Left ventricle myocardium inferior (tissue), 1 donor: Measurements from ENCODE around the gene NTN4. TPM values are rescaled to one million over a fixed set of nuclear protein-coding genes. Genes with fewer than 3 reads are reported as not detected.

ENCODE experiments used
- DNase-seq: peaks from one replicate; pipeline ENCODE4 v3.0.0-alpha.2; 2020
- H3K27ac ChIP-seq: fragments of 200-600 bp; replicated peaks from 2 replicates; pipeline ENCODE4 v1.8.0; 2021
- H3K27me3 ChIP-seq: fragments of 200-600 bp; 2 replicates; pipeline ENCODE4 v1.8.0; 2021; ENCODE audit warnings: low read depth
- H3K36me3 ChIP-seq: fragments of 200-600 bp; 2 replicates; pipeline ENCODE4 v1.8.0; 2021
- H3K4me1 ChIP-seq: fragments of 200-600 bp; 2 replicates; pipeline ENCODE4 v1.8.0; 2021
- H3K4me3 ChIP-seq: fragments of 200-600 bp; 2 replicates; pipeline ENCODE4 v1.8.0; 2021; ENCODE audit warnings: mild to moderate bottlenecking, moderate library complexity
- H3K9me3 ChIP-seq: fragments of 200-600 bp; replicated peaks from 2 replicates; pipeline ENCODE4 v1.8.0; 2021
- CTCF ChIP-seq: fragments of 200-600 bp; IDR thresholded peaks from 2 replicates; pipeline ENCODE4 v1.8.0; 2021; ENCODE audit warnings: antibody characterized with exemption, mild to moderate bottlenecking, borderline replicate concordance
- intact Hi-C: fragments of 100-400 bp; cut with micrococcal nuclease; formaldehyde crosslinking; loops from one replicate; pipeline ENCODE4 v1.11.0; 2022
- total RNA-seq: library from RNA; stranded (reverse); fragmentation: NEBNext Ultra II Directional; extraction: Animal tissue kit (Norgen Biotek cat#: 25700); gene quantifications from one replicate; pipeline ENCODE4 v1.2.1, GENCODE V29; 2021
- donor health status: DM: no; HTN: yes; CAD: no; lungs with severe emphysema.

The NTN4 gene
- total RNA-seq, 1 donor from 2014 or later, result 76.8 TPM

- Histone ChIP-seq H3K36me3 (peaks cover 26% of the 10 kb centered on the region), H3K4me3 (no peak overlapping the region), H3K27me3 (no peaks in the 10 kb centered on the region), H3K9me3 (peaks cover 24% of the 10 kb centered on the region), H3K4me1 (peaks cover 29% of the 10 kb centered on the region), H3K27ac (peak overlapping the region; percentile 31)
- no peak for TF ChIP-seq CTCF
- no peak for DNase-seq
- intact Hi-C loops, result no loop called here
Observed at GRCh38 chr12:95774311-95775045, 16.1 kb downstream of the NTN4 start.

GRCh38 chr12:95773320-95773719 lies 17.2 kb downstream of the NTN4 start:
- no peak for TF ChIP-seq CTCF
- intact Hi-C loops, result no loop called here
- H3K4me1 ChIP-seq, result peaks cover 30% of the 10 kb centered on the region
- no peak overlapping the region for H3K27ac ChIP-seq
- no peak for DNase-seq
- no peaks in the 10 kb centered on the region for H3K27me3 ChIP-seq
- no peak overlapping the region for H3K4me3 ChIP-seq
- H3K36me3 ChIP-seq, result peaks cover 26% of the 10 kb centered on the region
- H3K9me3 ChIP-seq, result peaks cover 24% of the 10 kb centered on the region

GRCh38 chr12:95767703-95768102 lies 22.9 kb downstream of the NTN4 start:
- H3K4me1 ChIP-seq, result peaks cover 61% of the 10 kb centered on the region
- DNase-seq, result no peak

GRCh38 chr12:95766356-95767019 lies 24.1 kb downstream of the NTN4 start:
- Histone ChIP-seq H3K27ac (peak overlapping the region; percentile 45), H3K4me1 (peaks cover 66% of the 10 kb centered on the region), H3K36me3 (no peaks in the 10 kb centered on the region), H3K27me3 (no peaks in the 10 kb centered on the region), H3K4me3 (no peak overlapping the region), H3K9me3 (no peaks in the 10 kb centered on the region)
- DNase-seq, result no peak
- intact Hi-C loops, result no loop called here
- TF ChIP-seq CTCF, result no peak

More at GRCh38 chr12:95767703-95768102, 22.9 kb downstream of the NTN4 start:
- no peaks in the 10 kb centered on the region for H3K9me3 ChIP-seq
- peak overlapping the region; percentile 45 for H3K27ac ChIP-seq
- TF ChIP-seq CTCF, result no peak
- no peaks in the 10 kb centered on the region for H3K36me3 ChIP-seq
- no peak overlapping the region for H3K4me3 ChIP-seq
- intact Hi-C loops, result no loop called here
- H3K27me3 ChIP-seq, result no peaks in the 10 kb centered on the region

GRCh38 chr12:95764848-95765247 lies 25.7 kb downstream of the NTN4 start:
- H3K27me3 ChIP-seq, result no peaks in the 10 kb centered on the region
- peaks cover 66% of the 10 kb centered on the region for H3K4me1 ChIP-seq
- no peak overlapping the region for H3K4me3 ChIP-seq
- peak overlapping the region; percentile 69 for H3K27ac ChIP-seq
- TF ChIP-seq CTCF, result no peak
- H3K36me3 ChIP-seq, result no peaks in the 10 kb centered on the region
- intact Hi-C loops, result no loop called here
- peaks cover 1% of the 10 kb centered on the region for H3K9me3 ChIP-seq
- no peak for DNase-seq
